DMS114 treated with DMSO at 0.1 percent for 48 hours (cell line): ENCODE measurements around the gene ZDHHC3.

Source experiments
- DNase-seq: peaks from one replicate; lab custom pipeline; 2025; ENCODE audit not compliant: unreplicated experiment; lab: John Stamatoyannopoulos, UW

The ZDHHC3 gene, protein sequence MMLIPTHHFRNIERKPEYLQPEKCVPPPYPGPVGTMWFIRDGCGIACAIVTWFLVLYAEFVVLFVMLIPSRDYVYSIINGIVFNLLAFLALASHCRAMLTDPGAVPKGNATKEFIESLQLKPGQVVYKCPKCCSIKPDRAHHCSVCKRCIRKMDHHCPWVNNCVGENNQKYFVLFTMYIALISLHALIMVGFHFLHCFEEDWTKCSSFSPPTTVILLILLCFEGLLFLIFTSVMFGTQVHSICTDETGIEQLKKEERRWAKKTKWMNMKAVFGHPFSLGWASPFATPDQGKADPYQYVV

DNA sequence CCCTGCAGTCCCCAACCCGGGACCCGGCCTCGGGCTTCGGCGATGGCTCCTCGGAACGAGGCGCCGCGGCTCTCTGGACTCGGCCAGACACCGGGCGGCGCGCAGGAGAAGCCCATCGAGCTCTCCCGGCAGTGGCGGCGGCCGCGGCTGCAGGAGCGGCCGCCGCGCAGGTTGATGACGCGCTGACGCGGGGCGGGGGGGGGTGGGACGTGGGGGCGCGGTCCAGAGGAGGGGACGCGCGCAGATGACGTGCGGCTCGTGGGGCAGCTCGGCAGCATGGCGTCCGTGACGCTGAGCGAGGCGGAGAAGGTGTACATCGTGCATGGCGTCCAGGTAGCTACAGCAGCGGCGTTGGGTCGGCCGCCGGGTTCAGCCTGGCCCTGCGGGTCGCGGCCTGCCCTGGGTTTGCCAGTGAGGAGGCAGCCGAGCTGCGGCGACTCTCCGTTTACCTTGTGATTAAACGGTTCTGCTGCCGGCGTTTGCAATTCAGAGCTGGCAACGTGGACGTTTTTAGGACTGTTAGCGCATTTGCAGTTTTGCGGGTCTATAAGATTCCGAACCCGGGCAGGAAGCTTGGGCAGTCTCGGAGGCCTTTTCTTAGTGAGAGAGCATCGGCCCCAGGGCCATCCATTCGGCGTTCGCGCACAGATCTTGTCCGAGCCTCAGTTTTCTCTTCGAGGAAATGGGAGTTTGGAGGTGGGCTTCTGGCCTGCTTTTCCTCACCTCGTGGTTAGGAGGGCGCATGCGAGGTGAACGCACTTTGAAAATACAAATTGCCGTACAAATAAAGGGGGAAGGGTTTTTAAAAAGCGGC, at the start of gene ZDHHC3, which contains the start of gene EXOSC7:
TSS of gene ZDHHC3 (minus strand) at position 173 of the 814 bp plus-strand sequence. CDS start 16,738 bp downstream, outside the sequence.
TSS of gene EXOSC7 (plus strand) at position 243 of the 814 bp plus-strand sequence. CDS start at position 277, 34 bp downstream.
- DNase-seq: peak; percentile 62

DNA sequence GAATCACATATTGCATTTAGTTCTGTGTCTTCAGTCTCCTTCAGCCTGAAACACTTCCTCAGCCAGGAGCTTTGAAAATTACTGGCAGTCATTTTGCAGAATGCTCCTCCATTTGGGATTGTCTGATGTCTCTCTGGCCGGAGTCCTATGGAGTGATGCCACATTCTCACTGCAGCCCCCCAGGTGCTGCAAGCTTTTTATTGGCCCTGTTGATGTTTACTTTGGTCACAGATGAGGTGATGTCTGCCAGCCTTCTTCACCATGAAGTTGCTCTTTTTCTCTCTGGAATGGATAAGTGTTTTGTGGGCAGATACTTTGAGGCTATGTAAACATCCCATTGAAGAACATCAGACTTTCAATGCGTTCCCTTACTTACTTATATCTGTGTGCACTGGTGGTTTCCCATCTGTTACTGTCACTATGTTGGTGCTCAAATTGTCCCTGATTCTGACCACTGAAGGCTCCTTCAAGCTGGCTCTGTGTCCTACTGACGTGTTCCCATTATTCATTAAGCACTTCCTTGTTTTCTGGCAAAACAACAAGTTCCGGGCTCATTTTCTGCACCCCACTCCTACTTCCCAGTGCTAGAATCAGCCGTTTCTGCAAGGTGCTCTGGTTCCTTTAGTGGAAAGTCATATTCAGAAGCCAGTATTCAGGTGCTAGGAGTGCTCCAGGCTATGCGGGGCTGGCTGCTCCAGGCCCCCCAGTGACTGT, 48.7 kb upstream of the ZDHHC3 start:
- DNase-seq: no peak

DNA sequence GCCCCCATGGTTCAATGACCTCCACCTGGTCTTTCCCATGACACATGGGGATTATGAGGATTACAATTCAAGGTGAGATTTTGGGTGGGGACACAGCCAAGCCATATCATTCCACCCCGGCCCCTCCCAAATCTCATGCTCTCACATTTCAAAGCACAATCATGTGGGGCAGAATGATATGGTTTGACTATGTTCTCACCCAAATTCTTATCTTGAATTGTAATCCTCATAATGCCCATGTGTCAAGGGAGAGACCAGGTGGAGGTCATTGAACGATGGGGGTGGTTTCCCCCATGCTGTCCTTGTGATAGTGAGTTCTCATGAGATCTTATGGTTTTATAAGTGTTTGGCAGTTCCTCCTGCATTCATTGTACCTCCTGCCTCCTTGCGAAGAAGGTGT, 47.7 kb upstream of the ZDHHC3 start:
- DNase-seq: no peak

DNA sequence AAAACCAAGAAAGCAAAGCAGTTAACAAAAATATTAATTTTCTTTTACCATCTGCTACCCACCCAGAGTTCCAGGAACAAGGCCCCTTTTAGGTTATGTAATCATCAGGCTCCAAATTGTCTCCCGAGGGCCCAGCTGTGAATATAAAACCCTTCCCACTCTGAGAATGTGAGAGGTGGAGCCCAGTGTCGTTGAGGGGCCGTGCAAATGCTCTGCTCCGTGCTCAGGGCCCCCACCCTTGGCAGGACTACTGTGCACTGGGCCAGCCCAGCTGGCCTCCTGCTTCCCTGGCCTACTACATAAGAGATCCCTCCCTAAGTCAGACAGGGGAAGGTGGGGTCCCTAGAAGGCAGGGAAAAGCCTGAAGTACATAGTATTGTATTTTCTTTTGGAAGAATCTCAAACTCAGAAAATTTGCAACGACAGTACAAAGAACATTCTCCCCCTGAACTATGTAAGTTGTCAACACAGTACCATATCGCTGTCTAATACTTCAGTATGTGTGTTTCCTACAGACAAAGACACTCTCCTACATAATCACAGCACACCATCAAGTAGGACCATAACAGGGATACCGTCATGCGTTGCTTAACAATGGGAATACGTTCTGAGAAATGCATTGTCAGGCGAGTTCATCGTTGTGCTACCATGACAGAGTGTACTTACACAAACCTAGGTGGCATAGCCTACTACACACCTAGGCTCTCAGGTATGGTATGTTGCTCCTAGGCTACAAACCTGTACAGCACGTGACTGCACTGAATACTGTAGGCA, 45.7 kb upstream of the ZDHHC3 start:
- no peak for DNase-seq

DNA sequence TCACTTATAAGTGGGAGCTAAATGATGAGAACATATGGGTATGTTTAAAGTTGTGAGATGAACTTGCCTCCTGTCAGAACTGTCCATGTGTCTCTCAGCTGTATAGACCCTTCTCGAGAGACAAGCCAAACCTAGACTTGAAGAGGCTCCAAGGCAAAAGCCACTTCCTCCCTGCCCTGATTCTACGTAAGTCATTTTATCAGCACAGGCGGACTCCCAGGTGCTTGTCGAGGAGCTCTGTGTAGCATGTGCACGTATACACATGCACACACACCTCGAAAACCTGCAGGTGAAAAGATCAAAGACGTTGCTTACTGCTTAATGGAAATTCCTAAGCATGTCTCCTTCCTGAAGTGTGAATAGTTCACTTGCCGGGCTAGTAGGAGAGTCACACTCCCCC, 44.6 kb upstream of the ZDHHC3 start:
- DNase-seq: no peak

DNA sequence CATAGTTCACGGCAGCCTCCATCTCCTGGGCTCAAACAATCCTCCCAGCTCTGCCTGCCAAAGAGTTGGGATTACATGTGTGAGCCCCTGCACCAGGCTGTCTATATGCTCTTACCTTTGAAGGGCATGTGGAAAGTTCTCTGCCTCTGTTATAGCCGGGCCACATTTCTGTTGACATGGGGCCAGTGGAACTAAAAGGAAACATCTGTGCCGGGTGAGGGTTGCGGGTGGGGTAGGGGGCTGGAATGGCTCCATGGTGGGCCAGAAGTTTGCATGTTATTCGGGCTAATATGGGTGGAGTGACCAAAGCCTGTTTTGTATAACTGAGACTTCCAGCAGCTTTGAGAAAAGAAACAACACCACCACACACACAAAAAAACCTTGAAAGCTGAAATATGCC, 41.8 kb upstream of the ZDHHC3 start:
- DNase-seq: no peak

DNA sequence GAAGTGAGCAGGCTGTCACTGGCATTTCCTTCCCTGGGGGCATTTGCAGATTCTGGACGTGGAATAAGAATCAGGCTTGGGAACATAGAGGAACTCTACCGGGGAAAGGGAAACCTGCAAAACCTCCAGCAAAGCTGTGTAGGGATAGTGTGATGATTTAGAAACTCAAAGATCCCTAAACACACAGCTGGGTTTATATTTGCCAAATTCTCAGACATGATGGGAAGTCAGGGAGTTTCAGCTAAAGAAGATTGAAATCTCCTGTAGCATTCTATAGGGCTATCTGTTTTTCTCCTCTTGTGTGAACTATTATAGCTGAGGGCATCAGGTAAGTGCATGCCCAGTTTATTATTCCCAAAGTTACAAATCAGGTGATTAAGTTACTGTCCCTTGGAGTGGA, 40.9 kb upstream of the ZDHHC3 start:
- DNase-seq: no peak

DNA sequence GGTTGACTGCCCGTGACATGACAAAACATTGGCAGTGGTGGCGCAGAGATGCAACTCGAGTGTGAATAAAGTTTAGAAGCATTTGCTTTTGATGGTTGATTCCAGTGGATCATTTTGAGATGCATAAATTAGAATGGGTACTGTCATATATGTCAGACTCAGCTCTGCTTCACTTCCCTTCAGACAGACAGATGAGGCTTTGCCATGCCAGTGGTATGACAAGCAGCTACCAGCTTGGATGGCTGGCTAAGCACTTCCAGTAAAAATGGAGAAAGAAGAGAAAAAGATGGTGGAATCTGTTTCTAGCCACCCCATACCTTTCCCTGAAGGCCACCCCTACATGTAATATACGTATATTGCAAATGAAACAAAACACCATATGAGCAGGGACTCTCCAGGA, 36.6 kb upstream of the ZDHHC3 start:
- no peak for DNase-seq

DNA sequence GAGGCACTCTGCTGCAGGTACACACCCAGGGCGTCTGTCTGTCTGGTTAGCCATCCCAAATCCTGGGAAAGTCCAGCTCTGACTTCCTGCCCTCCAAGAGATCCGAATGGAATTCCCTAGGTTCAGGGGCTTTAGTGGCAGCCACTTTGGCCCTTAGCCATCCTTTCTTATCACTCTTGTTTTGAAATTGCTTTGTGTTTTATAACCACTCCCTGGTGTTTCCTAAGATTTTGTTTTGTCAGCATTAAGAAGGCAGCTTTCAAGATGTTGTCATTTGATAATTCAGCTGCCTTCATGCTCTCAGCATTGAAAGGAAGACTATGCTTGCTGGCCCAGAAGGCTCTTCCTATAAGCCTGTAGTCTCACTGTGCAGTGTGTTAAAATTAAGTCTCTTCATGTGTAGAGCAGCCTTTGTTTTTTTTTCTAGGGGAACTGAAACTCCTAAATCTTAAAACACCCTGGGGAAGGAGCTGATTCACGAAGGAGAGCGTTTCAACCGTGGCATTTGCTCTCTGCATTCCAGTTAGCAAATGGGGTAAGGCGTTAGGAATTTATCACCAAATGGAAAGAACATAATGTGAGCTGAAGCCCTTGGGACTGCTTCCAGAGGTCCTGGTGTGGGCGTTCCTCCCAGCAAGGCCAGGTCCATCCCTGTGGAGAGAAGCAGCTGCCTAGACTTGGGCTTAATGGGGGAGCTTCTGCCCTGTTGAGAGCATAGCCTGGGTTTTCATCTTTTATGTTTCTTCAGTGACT, 36.0 kb upstream of the ZDHHC3 start:
- DNase-seq: no peak

DNA sequence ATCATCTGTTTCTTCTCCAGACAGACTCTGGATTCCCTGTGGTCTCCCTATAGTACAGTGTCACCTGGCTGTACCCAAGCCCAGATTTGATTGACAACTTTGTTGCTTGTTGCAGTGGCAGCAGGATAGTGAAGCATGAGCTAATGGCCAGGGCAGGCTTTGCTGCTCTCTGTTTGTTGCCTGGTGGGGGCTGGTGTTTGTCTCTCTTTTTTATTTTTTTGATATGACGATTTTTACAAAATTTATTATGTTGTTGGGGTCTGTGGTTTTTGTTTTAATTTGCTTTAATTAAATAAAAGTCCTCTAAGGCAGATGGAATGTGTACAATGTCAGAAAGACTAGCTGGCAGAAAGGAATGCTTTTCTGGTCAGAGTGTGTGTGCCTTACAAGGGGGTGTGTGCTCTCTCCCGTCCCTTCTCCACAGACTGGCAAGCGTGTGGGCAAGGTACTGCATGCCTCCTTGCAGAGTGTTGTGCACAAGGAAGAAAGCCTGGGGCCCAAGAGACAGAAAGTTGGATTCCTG, 34.9 kb upstream of the ZDHHC3 start:
- DNase-seq: no peak

DNA sequence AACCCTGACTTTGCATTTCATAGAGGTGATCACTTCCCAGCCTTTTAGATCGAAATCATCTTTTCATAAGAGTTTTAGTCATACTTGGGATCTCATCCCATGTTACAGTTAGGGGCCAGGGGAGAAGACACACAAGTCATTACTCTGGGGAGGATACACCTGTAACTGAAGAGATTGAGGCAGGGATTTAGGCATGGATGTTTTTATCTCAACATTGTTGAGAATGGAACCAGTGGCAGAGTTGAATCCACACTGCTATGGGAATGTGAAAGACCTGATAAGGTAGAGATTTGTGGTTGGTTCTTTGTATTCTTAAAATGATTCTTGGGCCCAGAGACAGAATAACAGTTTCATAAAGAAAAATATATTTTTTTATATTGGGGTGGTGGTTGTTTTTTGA, 33.9 kb upstream of the ZDHHC3 start:
- DNase-seq: no peak

DNA sequence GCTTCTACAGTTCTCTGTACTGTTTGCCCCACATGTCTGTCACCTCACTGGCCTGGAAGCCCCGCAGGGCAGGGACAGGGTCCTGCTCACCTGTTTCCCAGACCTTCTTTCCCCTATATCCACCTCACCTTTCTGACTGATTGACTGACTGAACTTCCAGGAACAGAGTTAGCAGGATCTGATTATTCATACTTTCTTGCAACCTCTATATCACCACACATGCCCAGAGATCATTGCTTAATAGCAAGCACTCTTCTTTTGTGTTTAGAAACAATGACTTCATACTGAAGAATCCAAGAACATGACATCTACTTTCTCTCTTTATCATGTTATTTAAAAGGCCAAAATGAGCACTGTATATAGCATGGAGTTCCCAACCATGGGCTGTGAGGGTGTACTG, 32.1 kb upstream of the ZDHHC3 start:
- DNase-seq: no peak

DNA sequence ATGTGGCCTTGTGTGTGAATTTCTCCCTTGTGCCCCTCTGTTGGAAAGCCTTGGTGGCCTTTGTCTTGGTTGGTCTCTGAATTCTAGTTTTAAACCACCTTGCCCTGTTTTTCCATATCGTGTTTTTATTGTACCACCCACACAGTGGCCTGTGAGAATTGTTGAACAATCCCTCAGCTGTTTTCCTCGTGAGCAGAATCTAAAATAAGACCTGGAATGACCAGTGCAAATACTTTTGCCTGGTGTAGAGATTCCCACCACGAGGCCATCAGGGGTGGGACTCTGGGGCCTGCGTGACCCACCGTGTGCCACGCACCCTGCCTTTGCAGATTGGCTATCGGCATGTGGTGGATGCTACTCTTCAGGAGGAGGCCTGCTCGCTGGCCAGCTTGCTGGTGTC, 31.1 kb upstream of the ZDHHC3 start:
- no peak for DNase-seq

DNA sequence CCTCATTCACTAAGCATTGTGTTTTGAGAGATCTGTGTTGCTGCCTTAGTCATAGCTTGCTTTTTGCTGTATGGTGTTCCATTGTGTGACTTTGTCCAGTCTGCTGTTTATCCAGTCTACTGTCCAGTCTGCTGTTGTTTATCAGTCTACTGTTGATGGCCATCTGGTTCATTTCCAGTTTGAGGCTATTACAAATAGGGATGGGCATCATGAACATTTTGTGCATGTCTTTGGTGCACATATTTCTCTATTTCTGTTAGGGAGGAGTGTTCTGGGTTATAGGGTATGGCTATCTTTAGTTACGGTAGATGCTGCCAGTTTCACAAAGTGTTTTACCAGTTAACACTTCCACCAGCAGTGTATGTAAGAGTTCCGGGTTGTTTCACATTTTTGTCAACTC, 27.9 kb upstream of the ZDHHC3 start:
- no peak for DNase-seq

DNA sequence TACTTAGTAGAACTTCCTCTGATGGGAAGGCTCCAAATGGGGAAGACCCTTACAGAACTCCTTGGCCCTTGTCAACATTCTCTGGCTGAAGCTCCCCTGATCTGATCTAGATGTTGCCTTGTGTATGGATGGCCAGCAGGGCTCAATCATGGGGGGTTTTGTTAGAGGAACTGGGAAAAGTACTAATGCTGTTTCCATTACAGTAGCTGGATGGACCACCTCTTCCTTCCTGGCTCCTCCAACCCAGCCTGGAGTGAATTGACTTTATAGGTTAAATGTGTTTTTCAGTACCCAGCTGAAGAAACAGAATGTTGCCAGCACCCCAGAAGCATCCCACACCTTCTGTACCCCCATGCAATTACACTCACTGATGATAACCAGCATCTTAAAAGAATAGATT, 27.4 kb upstream of the ZDHHC3 start:
- DNase-seq: no peak

DNA sequence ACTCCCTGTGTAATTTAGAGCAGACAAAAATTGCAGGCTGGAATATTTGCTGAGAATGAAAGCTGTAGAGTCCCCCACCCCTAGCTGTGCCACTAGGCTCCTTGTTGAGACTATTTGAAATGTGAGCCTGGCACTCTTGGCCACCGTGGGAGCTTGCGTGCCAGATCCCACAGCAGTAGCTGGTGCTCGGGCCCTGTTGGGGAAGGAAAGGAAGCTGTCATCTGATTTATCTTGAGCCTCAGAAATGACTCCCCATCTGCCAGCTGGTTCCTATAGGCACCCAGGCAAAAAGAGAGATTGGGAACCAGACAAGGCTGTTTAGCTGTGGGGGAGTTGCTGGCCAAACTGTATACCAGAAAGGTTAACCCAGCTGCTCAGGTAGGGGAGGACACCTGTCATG, 26.7 kb upstream of the ZDHHC3 start:
- no peak for DNase-seq

DNA sequence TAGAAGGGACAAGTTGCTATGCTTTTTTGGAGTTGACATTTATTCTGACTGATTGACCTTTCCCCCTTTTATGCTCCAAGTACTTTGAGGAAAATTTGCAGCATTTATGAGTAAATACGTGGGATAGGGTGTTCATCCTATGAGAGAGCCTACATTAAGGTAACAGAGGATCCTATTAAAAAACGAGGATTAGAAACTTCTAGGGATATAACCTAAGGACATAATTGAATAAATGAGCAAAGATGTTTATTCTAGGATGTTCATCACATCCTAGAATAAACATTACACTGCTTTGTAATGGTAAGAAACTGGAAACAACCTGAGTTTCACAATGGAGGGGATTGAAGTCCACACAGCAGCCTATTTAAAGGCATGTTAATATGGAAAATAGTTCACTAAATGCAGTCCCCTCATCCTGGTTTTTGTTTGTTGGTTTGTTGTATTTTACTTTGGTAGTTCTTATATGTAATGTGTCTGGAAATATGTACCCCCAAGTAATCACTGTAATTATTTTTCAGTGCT, 26.2 kb upstream of the ZDHHC3 start:
- DNase-seq: no peak

DNA sequence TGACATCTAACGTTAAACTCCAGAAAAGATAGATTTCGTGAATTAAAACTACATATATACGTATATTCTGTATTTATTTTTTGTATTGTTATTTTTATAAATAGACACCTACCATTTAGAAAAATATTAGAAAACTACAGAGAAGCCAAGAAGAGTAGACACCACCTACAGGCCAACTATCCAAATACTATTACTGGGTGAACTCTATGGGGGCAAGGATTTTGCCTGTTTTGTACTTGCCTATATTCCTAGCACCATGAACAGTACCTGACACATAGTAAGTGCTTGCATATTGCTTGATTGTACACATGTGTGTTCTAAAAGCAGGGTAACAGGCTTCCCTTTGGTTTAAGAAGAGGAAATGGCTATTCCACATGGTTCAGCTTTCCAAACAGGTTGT, 25.8 kb upstream of the ZDHHC3 start:
- DNase-seq: no peak

DNA sequence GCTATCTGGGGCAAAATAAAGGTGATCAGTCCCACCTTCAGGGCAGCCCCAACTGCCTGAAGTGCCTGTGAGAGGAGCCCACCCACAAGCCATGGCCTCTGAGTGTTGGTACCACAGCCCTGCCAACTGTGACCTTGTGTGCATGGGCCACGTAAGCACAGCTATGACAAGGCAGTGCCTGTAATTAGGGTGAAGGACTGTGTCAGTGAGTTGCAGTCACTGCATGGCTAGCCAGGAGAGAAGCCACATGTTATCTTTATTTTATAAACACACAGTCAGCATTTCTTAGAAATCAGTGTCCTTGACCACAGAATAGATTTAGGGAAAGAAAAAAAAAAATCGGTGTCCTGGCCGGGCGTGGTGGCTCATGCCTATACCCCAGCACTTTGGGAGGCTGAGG, 24.8 kb upstream of the ZDHHC3 start:
- no peak for DNase-seq

DNA sequence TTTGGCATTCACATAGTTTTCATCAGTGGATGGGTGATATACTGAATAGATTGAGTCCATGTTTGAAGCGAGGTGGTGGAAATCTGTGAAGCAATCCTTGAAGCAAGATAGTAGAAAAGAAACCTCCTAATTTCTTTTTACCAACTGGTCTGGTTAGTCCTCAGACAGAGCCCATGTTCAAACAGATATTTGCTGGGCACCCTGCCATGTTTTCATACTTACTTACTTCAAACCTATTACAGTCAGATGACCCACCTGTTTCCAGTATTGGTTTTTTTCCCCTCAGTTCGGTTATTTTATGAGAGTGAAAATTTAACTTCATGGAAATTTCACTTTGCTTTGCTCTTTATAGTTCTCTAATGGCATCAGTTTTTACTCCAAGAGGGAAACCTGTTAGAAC, 23.8 kb upstream of the ZDHHC3 start:
- DNase-seq: no peak
